NCI-H128 (cell line): ENCODE measurements around the gene RXYLT1.
"Not testable (repeated sequence)": the region's sequence is repeated elsewhere in the genome, so short reads cannot be mapped to it uniquely, and the experiment has no call there.

Experiments
- DNase-seq: peaks from one replicate; lab custom pipeline; 2025; ENCODE audit not compliant: unreplicated experiment; lab: John Stamatoyannopoulos, UW

The RXYLT1 gene

DNA sequence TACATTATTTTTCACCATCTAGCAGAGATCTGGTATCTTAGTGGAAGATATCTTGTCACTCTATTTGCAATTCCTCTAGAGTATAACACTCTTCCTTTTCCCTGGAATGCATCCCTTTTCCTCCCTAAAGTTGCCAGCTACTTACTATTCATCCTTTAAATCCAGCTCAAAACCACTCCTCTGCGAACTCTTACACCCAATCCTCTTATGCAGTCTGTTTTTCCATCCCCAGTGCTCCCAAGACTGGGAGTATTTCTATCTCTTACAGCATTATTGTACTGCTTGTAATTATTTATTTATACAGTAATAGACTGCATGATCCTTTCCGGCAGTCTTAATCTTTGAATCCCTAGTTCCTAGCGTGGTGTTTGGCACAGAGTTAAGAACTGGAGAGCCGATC, 61.9 kb downstream of the RXYLT1 start:
- no peak for DNase-seq

DNA sequence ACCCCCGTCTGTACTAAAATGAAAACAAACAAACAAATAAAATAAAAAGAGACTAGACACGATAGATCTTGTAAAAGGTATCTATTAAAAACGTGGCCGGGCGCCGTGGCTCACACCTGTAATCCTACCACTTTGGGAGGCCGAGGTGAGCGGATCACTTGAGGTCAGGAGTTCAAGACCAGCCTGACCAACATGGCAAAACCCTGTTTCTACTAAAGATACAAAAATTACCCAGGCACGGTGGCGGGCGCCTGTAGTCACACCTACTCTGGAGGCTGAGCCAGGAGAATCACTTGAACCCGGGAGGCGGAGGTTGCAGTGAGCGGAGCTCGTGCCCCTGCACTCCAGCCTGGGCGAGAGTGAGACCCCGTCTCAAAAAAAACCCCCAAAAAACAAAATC, 63.0 kb downstream of the RXYLT1 start:
- DNase-seq: not testable (repeated sequence)

DNA sequence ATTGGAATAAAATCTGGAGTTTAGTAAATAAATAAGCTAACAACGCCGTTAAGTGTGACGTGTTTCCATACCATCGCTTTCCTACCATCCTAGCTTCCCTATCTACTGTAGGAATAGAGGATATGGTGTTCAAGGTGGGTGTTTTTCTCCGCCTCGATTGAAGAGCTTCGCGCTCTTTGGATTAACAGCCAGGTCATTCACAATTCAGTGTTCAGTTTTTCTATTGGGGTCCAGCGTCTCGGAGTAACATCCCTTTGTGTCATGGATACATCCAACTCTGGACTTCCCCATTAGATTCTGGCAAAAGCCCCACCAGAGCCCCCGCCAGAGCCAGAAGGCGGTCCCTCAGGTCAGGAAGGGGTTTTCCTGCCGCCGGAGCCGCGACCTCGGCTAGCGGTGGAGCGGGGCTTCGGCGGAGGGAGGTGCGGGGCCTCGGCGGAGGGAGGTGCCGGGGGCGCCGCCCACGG, 63.6 kb downstream of the RXYLT1 start:
- DNase-seq: no peak

DNA sequence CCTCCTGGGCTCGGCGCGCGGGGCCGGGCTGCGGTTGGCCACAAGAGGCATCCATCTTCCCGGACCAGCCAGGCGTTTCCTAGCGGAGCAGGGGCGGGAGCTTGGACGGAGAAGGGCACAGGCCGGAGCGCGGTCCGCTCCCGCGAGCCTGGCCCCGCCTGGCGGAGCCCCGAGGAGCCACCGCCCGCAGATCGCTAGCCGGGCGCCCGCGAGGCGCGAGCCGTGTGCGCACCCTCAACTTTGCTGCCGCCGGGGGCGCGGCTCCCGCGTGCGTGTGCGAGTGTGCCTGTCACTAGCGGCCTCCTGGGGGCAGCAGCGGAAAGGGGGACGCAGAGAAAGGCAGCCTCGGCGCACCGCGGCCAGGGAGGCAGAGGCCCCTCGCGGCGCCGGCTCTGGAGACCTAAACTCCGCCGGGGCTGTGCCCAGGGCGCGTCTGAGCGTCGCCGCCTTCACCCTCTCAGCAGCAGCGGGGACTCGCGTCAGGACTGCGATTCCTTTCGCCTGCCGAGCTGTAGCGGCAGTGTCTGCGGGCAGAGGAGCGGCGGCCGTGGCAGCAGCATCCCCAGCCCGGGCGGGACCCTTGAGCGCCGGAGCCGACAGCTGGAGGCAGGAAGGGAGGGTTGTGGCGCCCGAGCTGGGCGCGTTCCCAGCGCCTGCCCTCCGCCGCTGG, 64.1 kb downstream of the RXYLT1 start:
- peak; percentile 86 for DNase-seq

DNA sequence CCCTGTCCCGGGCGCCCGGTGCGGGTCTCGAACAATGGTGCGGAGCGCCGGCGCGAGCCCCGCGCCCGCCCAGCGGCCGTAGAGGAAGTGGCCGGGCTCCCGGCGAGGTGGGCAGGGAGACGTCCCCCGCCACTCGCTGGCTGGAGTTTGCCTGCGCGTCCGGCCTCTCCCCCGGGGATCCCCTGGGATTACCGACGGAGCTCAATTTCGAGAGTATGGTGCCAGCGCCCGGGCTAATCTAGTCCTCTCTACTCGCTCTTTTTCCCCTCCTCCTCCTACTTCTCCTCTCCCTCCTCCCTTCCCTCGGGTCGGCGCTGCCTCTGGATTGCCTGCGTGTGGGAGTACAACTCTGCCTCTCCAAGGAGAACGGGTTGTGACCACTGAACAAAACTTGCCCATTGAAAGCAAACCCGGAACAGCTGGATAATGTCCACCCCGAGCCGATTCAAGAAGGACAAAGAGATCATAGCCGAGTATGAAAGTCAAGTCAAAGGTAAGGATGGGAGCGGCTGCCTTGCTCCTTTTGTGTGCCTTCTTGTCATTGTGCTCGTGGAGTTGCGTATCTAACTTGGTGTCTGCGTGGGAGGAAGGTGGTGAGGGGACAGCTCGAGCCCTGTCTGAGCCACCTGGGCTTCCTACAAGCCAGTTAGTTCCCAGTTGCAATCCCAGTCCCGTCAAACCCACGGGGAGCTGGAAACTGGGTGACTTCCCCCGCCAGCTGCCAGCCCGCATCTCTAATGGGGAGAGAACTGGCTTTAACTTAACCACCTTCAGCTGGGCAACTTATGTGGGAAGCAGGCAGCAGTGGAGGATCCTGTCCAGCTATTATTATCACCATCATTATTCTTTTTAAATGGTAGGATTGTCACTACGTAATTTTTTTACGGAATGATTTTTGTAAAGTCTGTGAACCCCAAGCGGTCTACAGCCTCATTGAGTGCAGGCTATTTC, 65.0 kb downstream of the RXYLT1 start, which contains the start of gene SRGAP1:
SRGAP1 (plus strand) TSS at position 310 of the 951 bp plus-strand sequence; CDS start at position 427, 117 bp downstream.
- DNase-seq: peak; percentile 25

DNA sequence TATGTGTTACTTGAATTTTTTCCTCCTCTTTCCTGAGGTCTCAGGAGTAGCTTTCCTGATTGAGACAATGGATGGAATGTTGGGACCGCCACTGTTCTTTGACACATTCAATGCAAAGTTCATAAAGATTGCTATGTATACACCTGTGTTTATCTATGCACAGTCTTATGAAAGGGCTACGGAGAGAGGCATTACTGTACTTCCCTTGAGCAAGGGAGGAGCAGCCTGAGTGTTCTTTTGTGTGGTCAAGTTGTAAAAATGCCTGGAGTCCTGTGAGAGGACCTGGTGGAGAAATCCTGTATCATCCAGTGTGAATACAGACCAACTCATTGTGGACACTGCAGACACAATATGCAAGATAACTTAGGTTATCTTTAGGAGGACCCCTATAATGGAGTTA, 66.0 kb downstream of the RXYLT1 start:
- no peak for DNase-seq

DNA sequence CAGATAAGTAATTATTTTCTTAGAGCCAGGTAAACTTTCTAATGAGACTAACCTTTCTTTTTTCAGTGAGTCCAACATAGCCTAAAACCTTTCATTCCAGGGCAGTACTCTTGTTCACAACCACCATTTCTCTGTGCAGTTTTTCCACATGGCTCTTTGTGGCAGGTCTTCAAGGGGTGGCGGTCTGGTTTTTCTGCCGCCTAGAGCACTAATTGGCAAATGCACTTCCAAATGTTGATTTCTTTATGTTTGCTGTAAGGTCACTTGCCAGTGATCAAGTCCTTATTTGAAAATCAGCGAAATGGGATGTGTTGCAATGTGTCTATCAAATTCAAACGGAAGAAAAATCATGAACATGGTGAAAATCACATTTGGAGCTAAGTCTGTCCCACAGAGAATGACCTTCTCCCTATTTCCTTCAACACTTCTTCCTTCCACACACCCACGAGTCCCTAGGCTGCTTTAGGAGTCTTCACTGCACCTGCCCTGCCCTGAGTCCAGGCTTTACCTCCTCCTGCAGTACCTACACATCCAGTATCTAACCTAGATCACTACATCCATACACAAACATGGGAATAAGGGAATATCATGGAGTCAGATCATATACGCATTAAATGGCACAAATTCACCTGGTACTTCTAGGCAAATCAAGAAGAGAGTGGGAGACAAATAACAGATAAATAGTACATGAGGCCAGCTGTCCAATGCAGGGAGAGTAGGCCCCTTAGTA, 66.7 kb downstream of the RXYLT1 start:
- no peak for DNase-seq

DNA sequence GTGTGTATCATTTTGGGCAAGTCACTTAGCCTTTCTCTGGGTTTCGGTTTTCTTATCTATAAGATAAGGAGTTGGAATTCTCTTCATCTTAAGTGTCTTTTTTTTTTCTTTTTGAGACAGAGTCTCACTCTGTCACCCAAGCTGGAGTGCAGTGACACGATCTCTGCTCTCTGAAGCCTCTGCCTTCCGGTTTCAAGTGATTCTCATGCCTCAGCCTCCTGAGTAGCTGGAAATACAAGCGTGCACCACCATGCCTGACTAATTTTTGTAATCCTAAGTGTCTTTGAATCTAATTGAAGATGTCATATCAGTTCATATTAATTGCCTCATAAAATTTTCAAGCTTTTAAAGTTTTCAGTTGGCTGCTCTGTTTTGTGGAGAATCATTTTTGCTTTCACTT, 68.7 kb downstream of the RXYLT1 start:
- no peak for DNase-seq

DNA sequence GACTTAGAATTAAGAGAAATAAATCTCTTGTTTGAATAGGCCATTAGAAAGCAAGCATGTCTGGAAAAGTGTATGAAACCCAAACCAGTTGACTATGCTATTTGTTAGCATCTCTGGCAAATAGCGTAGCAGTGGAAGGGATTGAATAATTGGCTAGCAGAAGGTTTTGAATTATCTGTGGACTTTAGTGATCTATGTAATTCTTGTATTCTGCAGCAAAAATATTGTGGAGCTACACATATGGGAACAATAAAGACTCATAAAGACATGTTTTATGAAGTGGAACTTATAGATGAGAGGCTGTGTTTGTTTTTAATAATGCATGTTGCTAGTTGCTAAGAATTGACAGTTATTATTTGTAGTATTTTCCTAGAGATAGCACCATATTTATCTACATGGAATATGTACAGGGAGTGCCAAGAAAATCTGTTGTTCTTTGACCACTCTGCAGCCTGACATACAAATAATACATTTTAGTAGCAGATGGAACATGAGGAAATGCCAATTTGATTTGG, 69.5 kb downstream of the RXYLT1 start:
- no peak for DNase-seq

DNA sequence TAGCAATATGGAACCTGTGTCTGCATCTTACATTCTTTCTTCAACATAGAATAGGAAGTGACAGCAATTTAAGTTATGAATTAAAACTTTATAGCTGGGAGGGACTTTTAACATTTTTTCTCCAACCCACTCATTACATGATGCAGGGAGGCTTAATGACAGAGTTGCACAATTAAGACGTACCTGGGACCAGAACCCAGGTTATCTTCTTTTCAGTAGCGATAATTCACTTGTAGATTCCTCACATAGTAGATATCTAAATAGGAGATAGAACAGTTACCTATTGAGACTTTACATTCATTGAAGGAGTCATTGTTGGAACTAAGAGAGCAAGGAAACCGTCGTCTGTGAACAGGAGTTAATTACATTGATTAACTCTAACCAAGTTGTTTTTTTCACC, 69.9 kb downstream of the RXYLT1 start:
- DNase-seq: no peak

DNA sequence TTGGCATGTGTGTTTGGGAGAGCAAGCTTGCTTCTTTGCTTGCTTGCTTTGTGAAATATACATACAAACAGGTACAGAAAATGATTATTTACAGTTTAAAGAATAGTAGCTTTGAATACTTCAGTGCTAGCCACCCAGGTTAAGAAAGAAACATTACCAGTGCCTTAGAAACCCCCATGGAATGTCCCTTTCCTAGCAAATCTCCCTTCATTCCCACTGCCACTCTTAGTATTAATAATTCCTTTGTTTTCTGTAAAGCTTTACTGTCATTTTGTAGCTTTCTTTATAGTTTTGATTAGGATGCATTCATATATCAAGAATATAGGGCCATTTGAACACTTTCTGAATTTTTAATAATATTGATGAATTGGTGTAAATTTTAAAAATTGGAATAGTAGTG, 74.3 kb downstream of the RXYLT1 start:
- DNase-seq: no peak

DNA sequence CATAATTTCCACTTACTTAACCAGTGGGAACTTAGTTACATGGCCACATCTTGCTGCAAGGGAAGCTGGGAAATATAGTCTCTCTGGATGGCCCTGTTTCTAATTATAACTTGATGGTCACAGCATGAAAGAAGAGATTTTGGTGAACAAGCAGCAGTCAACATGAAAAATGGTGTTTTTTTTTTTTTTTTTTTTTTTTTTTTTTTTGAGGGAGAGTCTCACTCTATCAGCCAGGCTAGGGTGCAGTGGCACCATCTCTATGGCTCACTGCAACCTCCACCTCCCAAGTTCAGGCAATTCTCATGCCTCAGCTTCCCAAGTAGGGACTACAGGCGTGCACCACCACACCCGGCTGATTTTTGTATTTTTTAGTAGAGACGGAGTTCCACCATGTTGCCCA, 75.6 kb downstream of the RXYLT1 start:
- no peak for DNase-seq

DNA sequence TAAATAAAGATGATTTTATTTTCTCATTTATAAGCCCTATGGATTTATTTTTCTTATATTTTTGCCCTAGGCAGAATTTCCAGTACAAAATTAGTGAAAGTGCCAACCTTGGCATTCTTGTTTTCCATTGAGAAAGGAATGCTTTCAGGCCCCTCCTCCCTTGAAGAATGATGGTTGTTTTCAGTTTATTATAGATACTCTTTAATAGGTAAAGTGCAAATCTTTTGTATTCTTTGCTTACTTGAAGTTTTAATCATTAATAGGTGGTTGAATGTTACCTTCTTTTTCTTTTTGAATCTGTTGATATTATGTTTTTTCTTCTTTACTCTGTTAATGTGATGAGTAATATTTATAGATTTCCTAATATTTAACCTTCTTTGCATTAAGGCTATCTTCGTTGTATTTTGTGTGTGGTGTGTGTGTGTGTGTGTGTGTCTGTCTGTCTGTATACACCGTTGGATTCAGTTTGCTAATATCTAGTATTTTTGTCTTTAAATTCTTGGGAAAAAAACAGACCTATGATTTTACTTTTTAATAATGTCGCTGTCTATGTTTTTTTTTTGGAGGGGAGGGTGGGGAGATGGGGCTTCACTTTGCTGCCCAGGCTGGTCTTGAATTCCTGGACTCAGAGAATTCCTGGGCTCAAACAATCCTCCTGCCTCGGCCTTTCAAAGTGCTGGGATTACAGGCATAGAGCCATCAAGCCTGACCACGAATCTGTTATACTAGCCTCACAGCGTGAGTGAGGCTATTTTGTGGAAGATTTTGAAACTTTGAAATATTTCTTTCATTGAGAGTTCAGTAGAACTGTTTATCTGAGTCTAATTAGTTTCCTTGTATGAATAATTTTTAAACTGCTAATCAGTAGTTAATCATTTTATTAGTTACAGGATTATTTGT, 78.3 kb downstream of the RXYLT1 start:
- DNase-seq: no peak
